Dermis lymphatic vessel endothelial cell (primary cell): Measurements from ENCODE around the gene AFDN. TPM values are rescaled to one million over a fixed set of nuclear protein-coding genes. Genes with fewer than 3 reads are reported as not detected.

Source experiments
- total RNA-seq: library from RNA; depleted of rRNA; stranded (reverse); fragments of >200 nt; gene quantifications from 2 replicates; pipeline ENCODE4 v1.2.1, GENCODE V29; 2014

The AFDN gene, protein sequence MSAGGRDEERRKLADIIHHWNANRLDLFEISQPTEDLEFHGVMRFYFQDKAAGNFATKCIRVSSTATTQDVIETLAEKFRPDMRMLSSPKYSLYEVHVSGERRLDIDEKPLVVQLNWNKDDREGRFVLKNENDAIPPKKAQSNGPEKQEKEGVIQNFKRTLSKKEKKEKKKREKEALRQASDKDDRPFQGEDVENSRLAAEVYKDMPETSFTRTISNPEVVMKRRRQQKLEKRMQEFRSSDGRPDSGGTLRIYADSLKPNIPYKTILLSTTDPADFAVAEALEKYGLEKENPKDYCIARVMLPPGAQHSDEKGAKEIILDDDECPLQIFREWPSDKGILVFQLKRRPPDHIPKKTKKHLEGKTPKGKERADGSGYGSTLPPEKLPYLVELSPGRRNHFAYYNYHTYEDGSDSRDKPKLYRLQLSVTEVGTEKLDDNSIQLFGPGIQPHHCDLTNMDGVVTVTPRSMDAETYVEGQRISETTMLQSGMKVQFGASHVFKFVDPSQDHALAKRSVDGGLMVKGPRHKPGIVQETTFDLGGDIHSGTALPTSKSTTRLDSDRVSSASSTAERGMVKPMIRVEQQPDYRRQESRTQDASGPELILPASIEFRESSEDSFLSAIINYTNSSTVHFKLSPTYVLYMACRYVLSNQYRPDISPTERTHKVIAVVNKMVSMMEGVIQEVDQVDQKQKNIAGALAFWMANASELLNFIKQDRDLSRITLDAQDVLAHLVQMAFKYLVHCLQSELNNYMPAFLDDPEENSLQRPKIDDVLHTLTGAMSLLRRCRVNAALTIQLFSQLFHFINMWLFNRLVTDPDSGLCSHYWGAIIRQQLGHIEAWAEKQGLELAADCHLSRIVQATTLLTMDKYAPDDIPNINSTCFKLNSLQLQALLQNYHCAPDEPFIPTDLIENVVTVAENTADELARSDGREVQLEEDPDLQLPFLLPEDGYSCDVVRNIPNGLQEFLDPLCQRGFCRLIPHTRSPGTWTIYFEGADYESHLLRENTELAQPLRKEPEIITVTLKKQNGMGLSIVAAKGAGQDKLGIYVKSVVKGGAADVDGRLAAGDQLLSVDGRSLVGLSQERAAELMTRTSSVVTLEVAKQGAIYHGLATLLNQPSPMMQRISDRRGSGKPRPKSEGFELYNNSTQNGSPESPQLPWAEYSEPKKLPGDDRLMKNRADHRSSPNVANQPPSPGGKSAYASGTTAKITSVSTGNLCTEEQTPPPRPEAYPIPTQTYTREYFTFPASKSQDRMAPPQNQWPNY (N-terminal part only)
- total RNA-seq, result 165 TPM in 2 replicates

DNA sequence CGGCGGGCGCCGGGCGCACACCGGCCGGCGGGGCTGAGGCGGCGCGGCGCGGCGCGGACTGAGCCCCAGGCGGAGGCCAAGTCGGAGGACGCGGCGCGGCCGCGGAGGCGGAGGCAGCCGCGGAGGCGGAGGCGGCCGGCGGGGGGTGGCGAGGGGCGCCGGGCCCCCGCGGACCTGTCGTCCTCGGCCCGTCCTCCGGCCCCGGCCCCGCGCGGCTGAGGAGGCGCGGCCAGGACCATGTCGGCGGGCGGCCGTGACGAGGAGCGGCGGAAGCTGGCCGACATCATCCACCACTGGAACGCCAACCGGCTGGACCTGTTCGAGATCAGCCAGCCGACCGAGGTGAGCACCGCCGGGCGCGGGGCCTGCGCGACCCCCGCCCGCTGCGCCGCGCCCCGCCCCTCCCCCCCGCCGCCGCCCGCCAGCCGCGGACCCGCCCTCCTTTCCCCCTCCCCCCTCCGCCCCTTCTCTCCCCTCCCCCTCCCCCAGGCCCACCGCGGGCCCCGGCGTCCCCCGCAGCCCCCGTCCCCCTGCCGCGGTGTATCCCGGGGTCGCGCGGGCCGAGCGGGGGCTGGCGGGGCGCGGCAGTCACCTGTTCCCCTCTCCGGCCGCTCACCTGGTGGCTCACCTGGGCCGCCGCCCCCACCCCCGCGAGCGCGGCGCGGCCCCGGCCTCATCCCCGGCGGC, at the start of gene AFDN:
TSS of gene AFDN (plus strand) at position 16 of the 687 bp plus-strand sequence. CDS start at position 238, 222 bp downstream.

DNA sequence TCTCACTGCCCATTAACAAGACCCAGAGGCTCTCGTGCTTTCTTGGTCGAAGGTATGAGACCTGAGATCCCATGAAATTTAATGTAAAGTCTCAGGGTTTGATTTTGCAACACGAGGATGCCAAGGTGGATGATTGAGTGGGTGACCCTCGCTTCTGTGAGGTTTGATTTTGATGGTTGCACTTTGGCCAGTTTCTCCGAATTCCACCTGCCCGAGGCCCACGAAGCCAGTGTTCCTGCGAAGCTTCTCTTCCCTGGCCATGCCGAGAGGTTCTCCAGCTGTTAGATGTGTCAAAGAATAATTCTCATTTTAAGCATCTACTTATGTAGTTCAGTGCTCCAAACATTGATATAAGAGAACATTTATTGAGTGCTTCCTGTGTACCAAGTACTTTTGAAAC, 170.9 kb downstream of the AFDN start, which contains the start of gene KIF25:
TSS of gene KIF25 (plus strand) at position 30 of the 400 bp plus-strand sequence. CDS start 31,915 bp downstream, outside the sequence.

Other genes starting within 250 kb of the AFDN start
- not detected in 2 replicates for gene KIF25, start 170.8 kb downstream of the AFDN start, total RNA-seq